ENCODE results near the gene SIDT1. TPM values are rescaled to one million over a fixed set of nuclear protein-coding genes. Genes with fewer than 3 reads are reported as not detected.

The SIDT1 gene
- total and polyA plus RNA-seq, 4 donors: 0.08 to 2.2 (median 0.82) TPM

DNA sequence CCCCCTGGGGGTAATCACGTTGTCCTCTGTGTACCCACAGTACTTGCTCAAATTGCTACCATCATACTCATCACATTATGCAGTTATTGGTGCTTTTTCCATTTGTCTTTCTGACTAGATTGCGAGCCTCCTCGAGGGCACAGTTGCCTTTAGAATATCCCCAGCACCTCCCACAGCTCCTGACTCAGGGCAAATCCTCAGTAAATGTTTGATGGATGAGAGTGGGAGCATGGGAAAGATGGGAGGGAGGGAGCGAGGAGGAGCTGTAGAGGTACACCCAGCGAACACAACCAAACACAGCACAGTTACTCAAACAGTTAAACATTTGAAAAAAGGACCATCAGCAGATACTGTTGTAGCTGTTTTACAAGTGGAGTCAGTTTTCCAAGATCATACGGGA lies 27.9 kb downstream of the SIDT1 start:
- no peak for DNase-seq (ENCODE audit: low spot score)
- no peak for TF ChIP-seq HNF4G (IDR thresholded peaks at IDR 0.05)
- TF ChIP-seq EGR1 (IDR thresholded peaks at IDR 0.05; ENCODE audit: low read depth in 2 of 2): no peak
- TF ChIP-seq, protein P1, sequence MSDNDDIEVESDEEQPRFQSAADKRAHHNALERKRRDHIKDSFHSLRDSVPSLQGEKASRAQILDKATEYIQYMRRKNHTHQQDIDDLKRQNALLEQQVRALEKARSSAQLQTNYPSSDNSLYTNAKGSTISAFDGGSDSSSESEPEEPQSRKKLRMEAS (IDR thresholded peaks at IDR 0.05): no peak
- TF ChIP-seq NR2F2 (IDR thresholded peaks at IDR 0.05): no peak
- Histone ChIP-seq H3K4me1 (ENCODE audit: control insufficient read depth in 4 of 4, insufficient read depth in 4 of 4, low read length in 3 of 4) (no peaks in the 10 kb centered on the region), H3K27me3 (ENCODE audit: control insufficient read depth in 4 of 4, insufficient read depth in 4 of 4, low read length in 3 of 4) (no peaks in the 10 kb centered on the region), H3K9me3 (ENCODE audit: control insufficient read depth in 4 of 4, low read length in 3 of 4) (no peaks in the 10 kb centered on the region), H3K4me3 (ENCODE audit: low read depth in 1 of 3, low read length in 3 of 3) (no peak overlapping the region), H3K9ac (ENCODE audit: low read depth in 1 of 2, low read length in 2 of 2) (no peak overlapping the region), H3K36me3 (ENCODE audit: control insufficient read depth in 4 of 4, insufficient read depth in 3 of 4, low read depth in 1 of 4, low read length in 3 of 4) (no peaks in the 10 kb centered on the region), H3K27ac (ENCODE audit: low read depth in 1 of 2, low read length in 2 of 2) (no peak overlapping the region)
- WGBS: 70% methylated on average over 6 of the region's 6 CpGs

DNA sequence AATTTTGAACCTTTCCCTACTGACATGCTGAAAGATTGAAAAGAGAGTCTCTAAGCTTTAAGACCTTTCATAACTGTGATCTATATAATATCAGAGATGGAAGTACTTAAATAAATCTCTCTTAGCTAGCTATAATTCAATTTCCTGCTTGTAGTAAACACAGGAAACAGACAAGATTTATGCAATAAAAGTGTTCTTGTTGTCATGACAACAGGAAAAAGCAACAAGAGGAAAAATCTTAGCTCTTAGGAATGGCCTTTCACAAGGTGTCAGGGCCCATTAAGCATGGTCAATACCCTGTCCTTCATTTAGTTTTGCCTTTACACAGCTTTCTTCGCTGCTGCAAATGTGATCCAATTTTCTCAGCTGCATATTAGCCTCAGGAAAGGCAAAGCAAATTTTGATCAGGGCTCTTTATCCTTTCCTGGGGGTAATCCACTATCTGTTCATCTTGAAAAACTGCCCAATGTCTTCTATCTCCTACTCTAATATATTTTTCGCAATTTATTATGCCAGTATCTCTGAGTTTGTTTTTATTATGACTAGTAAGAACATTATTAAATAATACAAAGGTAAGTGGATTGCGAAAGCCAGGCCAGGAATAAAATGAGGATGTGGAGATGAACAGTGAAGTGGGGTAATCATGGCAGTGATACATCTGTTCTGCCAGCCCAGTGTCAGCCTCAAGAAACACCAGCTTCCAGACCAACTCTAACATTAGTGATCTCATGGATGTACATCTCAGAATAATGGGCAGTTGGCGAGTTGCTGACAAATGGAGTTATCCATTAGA lies 28.7 kb downstream of the SIDT1 start:
- no peak overlapping the region for H3K4me3 ChIP-seq (ENCODE audit: low read depth in 1 of 3, low read length in 3 of 3)
- 84% methylated on average over 4 of the region's 4 CpGs for WGBS
- no peaks in the 10 kb centered on the region for H3K27me3 ChIP-seq (ENCODE audit: control insufficient read depth in 4 of 4, insufficient read depth in 4 of 4, low read length in 3 of 4)
- no peaks in the 10 kb centered on the region for H3K36me3 ChIP-seq (ENCODE audit: control insufficient read depth in 4 of 4, insufficient read depth in 3 of 4, low read depth in 1 of 4, low read length in 3 of 4)
- no peak overlapping the region for H3K9ac ChIP-seq (ENCODE audit: low read depth in 1 of 2, low read length in 2 of 2)
- TF ChIP-seq RAD21 (IDR thresholded peaks at IDR 0.05) (no peak), GABPA (IDR thresholded peaks at IDR 0.05 in 1 of 2, conservative IDR thresholded peaks at IDR 0.05 in 1 of 2) (no peak), EGR1 (IDR thresholded peaks at IDR 0.05; ENCODE audit: low read depth in 2 of 2) (no peak), JUND (IDR thresholded peaks at IDR 0.05) (no peak)
- TF ChIP-seq, protein P2, sequence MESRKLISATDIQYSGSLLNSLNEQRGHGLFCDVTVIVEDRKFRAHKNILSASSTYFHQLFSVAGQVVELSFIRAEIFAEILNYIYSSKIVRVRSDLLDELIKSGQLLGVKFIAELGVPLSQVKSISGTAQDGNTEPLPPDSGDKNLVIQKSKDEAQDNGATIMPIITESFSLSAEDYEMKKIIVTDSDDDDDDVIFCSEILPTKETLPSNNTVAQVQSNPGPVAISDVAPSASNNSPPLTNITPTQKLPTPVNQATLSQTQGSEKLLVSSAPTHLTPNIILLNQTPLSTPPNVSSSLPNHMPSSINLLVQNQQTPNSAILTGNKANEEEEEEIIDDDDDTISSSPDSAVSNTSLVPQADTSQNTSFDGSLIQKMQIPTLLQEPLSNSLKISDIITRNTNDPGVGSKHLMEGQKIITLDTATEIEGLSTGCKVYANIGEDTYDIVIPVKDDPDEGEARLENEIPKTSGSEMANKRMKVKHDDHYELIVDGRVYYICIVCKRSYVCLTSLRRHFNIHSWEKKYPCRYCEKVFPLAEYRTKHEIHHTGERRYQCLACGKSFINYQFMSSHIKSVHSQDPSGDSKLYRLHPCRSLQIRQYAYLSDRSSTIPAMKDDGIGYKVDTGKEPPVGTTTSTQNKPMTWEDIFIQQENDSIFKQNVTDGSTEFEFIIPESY (IDR thresholded peaks at IDR 0.05): no peak
- no peaks in the 10 kb centered on the region for H3K9me3 ChIP-seq (ENCODE audit: control insufficient read depth in 4 of 4, low read length in 3 of 4)
- no peaks in the 10 kb centered on the region for H3K4me1 ChIP-seq (ENCODE audit: control insufficient read depth in 4 of 4, insufficient read depth in 4 of 4, low read length in 3 of 4)
- DNase-seq (ENCODE audit: low spot score): no peak
- H3K27ac ChIP-seq (ENCODE audit: low read depth in 1 of 2, low read length in 2 of 2): no peak overlapping the region

DNA sequence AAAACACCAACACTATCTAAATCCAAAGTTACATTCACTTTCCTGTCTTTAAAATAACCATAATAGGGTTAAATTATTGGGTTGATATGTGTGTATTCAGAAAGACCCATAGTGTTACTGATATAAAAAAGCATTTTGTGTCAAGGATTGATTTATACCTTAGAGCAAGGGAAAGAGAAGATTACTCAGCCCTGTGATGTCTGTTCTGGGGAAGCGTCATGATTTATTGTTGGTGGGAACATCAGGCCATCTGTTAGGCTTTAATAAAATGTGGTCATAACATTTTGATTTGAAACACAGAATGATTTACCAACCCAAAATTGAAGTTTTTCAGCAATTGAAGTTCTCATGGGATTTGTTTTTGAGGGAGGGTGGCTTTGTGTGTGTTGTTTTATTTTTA lies 33.2 kb downstream of the SIDT1 start:
- Histone ChIP-seq H3K4me3 (ENCODE audit: low read depth in 1 of 3, low read length in 3 of 3) (no peak overlapping the region), H3K36me3 (ENCODE audit: control insufficient read depth in 4 of 4, insufficient read depth in 3 of 4, low read depth in 1 of 4, low read length in 3 of 4) (no peaks in the 10 kb centered on the region), H3K27ac (ENCODE audit: low read depth in 1 of 2, low read length in 2 of 2) (no peak overlapping the region), H3K9me3 (ENCODE audit: control insufficient read depth in 4 of 4, low read length in 3 of 4) (no peaks in the 10 kb centered on the region), H3K27me3 (ENCODE audit: control insufficient read depth in 4 of 4, insufficient read depth in 4 of 4, low read length in 3 of 4) (no peaks in the 10 kb centered on the region), H3K4me1 (ENCODE audit: control insufficient read depth in 4 of 4, insufficient read depth in 4 of 4, low read length in 3 of 4) (no peaks in the 10 kb centered on the region), H3K9ac (ENCODE audit: low read depth in 1 of 2, low read length in 2 of 2) (no peak overlapping the region)
- no peak for DNase-seq (ENCODE audit: low spot score)
- WGBS: 91% methylated on average over 1 of the region's 1 CpG
- TF ChIP-seq, protein P3, sequence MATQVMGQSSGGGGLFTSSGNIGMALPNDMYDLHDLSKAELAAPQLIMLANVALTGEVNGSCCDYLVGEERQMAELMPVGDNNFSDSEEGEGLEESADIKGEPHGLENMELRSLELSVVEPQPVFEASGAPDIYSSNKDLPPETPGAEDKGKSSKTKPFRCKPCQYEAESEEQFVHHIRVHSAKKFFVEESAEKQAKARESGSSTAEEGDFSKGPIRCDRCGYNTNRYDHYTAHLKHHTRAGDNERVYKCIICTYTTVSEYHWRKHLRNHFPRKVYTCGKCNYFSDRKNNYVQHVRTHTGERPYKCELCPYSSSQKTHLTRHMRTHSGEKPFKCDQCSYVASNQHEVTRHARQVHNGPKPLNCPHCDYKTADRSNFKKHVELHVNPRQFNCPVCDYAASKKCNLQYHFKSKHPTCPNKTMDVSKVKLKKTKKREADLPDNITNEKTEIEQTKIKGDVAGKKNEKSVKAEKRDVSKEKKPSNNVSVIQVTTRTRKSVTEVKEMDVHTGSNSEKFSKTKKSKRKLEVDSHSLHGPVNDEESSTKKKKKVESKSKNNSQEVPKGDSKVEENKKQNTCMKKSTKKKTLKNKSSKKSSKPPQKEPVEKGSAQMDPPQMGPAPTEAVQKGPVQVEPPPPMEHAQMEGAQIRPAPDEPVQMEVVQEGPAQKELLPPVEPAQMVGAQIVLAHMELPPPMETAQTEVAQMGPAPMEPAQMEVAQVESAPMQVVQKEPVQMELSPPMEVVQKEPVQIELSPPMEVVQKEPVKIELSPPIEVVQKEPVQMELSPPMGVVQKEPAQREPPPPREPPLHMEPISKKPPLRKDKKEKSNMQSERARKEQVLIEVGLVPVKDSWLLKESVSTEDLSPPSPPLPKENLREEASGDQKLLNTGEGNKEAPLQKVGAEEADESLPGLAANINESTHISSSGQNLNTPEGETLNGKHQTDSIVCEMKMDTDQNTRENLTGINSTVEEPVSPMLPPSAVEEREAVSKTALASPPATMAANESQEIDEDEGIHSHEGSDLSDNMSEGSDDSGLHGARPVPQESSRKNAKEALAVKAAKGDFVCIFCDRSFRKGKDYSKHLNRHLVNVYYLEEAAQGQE (IDR thresholded peaks at IDR 0.05): no peak
- TF ChIP-seq RXRA (IDR thresholded peaks at IDR 0.05): no peak
- no peak for TF ChIP-seq FOXA2 (IDR thresholded peaks at IDR 0.05)
- no peak for TF ChIP-seq NR2F2 (IDR thresholded peaks at IDR 0.05)
- no peak for TF ChIP-seq TAF1 (conservative IDR thresholded peaks at IDR 0.05)
- no peak for TF ChIP-seq YY1 (IDR thresholded peaks at IDR 0.05)
- no peak for TF ChIP-seq HNF4G (IDR thresholded peaks at IDR 0.05)
- TF ChIP-seq, protein P2 (IDR thresholded peaks at IDR 0.05): no peak
- TF ChIP-seq HNF4A (conservative IDR thresholded peaks at IDR 0.05): no peak

All from liver (tissue), 9 donors.